ENCODE results near the gene SLC12A3.

The SLC12A3 gene

GRCh38 chr16:56889206-56889605, 24.2 kb downstream of the SLC12A3 start:
- Histone ChIP-seq H3K79me1 (ENCODE audit: low read length) (no peaks in the 10 kb centered on the region), H3K56ac (ENCODE audit: low read length) (no peak overlapping the region), H2AK5ac (ENCODE audit: low read length) (no peak overlapping the region), H3K18ac (ENCODE audit: low read length) (no peak overlapping the region), H3K4ac (ENCODE audit: low read depth, low read length) (no peak overlapping the region), H3K4me3 (ENCODE audit: low read length) (no peak overlapping the region), H3K36me3 (ENCODE audit: control insufficient read depth, insufficient read depth, low read length) (no peaks in the 10 kb centered on the region), H3K27ac (ENCODE audit: low read depth, low read length) (no peak overlapping the region), H4K8ac (ENCODE audit: low read depth, low read length) (no peak overlapping the region), H3K9ac (ENCODE audit: low read length) (no peak overlapping the region), H2BK15ac (replicated peaks; ENCODE audit: low read depth) (no peak overlapping the region), H3K23ac (ENCODE audit: low read length) (no peak overlapping the region), H3K79me2 (ENCODE audit: control insufficient read depth, insufficient read depth, low read length) (no peaks in the 10 kb centered on the region), H3K27me3 (ENCODE audit: insufficient read depth, low read length, poor library complexity) (no peaks in the 10 kb centered on the region), H2BK5ac (ENCODE audit: low read length) (no peak overlapping the region), H4K5ac (ENCODE audit: low read length) (no peak overlapping the region), H2BK120ac (ENCODE audit: low read depth, low read length) (no peak overlapping the region), H3K4me1 (ENCODE audit: control insufficient read depth, low read depth, low read length) (no peaks in the 10 kb centered on the region), H3K4me2 (ENCODE audit: low read length) (no peak overlapping the region)
- whole genome bisulfite sequencing (ENCODE audit: extremely low coverage, insufficient coverage, low lambda C conversion rate): no CpG with 5 or more reads among the region's 5 CpGs
- peak; percentile 47 for DNase-seq

DNA sequence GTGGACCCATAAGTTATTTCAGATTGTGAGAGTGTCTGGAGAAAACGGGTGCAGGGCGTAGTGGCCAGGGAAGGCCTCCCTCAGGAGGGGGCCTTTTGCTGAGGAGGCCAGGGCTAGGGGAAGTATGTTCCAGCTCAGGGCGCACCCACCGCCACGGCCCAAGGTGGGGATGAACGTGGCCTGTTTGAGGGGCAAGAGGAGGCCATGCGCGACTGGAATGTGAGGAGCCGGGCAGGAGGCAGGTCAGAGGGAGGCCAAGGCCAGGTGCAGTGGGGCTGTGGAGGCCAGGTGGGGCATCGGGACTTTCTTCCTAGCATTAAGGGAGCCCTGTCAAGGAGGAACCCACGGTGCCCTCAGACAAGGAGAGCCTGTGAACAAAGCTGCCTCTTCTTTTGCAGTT, 26.7 kb downstream of the SLC12A3 start:
- Histone ChIP-seq H3K18ac (ENCODE audit: low read length) (no peak overlapping the region), H3K4me1 (ENCODE audit: control insufficient read depth, low read depth, low read length) (no peaks in the 10 kb centered on the region), H3K4me3 (ENCODE audit: low read length) (no peak overlapping the region), H4K8ac (ENCODE audit: low read depth, low read length) (no peak overlapping the region), H2AK5ac (ENCODE audit: low read length) (no peak overlapping the region), H2BK15ac (replicated peaks; ENCODE audit: low read depth) (no peak overlapping the region), H3K27ac (ENCODE audit: low read depth, low read length) (no peak overlapping the region), H3K36me3 (ENCODE audit: control insufficient read depth, insufficient read depth, low read length) (no peaks in the 10 kb centered on the region), H3K9ac (ENCODE audit: low read length) (no peak overlapping the region), H3K4ac (ENCODE audit: low read depth, low read length) (no peak overlapping the region), H3K79me1 (ENCODE audit: low read length) (no peaks in the 10 kb centered on the region), H2BK5ac (ENCODE audit: low read length) (no peak overlapping the region), H2BK120ac (ENCODE audit: low read depth, low read length) (no peak overlapping the region), H3K56ac (ENCODE audit: low read length) (no peak overlapping the region), H3K27me3 (ENCODE audit: insufficient read depth, low read length, poor library complexity) (no peaks in the 10 kb centered on the region), H3K23ac (ENCODE audit: low read length) (no peak overlapping the region), H3K4me2 (ENCODE audit: low read length) (no peak overlapping the region), H4K5ac (ENCODE audit: low read length) (no peak overlapping the region), H3K79me2 (ENCODE audit: control insufficient read depth, insufficient read depth, low read length) (no peaks in the 10 kb centered on the region)
- no peak for DNase-seq
- no CpG with 5 or more reads among the region's 11 CpGs for WGBS (ENCODE audit: extremely low coverage, insufficient coverage, low lambda C conversion rate)

- no peaks in the 10 kb centered on the region for H3K36me3 ChIP-seq (ENCODE audit: control insufficient read depth, insufficient read depth, low read length)
- no peak overlapping the region for H3K9ac ChIP-seq (ENCODE audit: low read length)
- H3K27ac ChIP-seq (ENCODE audit: low read depth, low read length): no peak overlapping the region
- H3K4me1 ChIP-seq (ENCODE audit: control insufficient read depth, low read depth, low read length): no peaks in the 10 kb centered on the region
- H4K8ac ChIP-seq (ENCODE audit: low read depth, low read length): no peak overlapping the region
- no peak overlapping the region for H2AK5ac ChIP-seq (ENCODE audit: low read length)
- H2BK5ac ChIP-seq (ENCODE audit: low read length): no peak overlapping the region
- no peak overlapping the region for H3K18ac ChIP-seq (ENCODE audit: low read length)
- H3K56ac ChIP-seq (ENCODE audit: low read length): no peak overlapping the region
- H3K23ac ChIP-seq (ENCODE audit: low read length): no peak overlapping the region
- no peaks in the 10 kb centered on the region for H3K79me2 ChIP-seq (ENCODE audit: control insufficient read depth, insufficient read depth, low read length)
- H3K79me1 ChIP-seq (ENCODE audit: low read length): no peaks in the 10 kb centered on the region
- no peak overlapping the region for H3K4me2 ChIP-seq (ENCODE audit: low read length)
- no peak overlapping the region for H3K4me3 ChIP-seq (ENCODE audit: low read length)
- no peak overlapping the region for H2BK120ac ChIP-seq (ENCODE audit: low read depth, low read length)
- H4K5ac ChIP-seq (ENCODE audit: low read length): no peak overlapping the region
- WGBS (ENCODE audit: extremely low coverage, insufficient coverage, low lambda C conversion rate): no CpG with 5 or more reads among the region's 14 CpGs
- no peak overlapping the region for H3K4ac ChIP-seq (ENCODE audit: low read depth, low read length)
- no peak overlapping the region for H2BK15ac ChIP-seq (replicated peaks; ENCODE audit: low read depth)
- no peaks in the 10 kb centered on the region for H3K27me3 ChIP-seq (ENCODE audit: insufficient read depth, low read length, poor library complexity)
- DNase-seq: no peak
Measured at GRCh38 chr16:56892705-56893104, 27.7 kb downstream of the SLC12A3 start.

DNA sequence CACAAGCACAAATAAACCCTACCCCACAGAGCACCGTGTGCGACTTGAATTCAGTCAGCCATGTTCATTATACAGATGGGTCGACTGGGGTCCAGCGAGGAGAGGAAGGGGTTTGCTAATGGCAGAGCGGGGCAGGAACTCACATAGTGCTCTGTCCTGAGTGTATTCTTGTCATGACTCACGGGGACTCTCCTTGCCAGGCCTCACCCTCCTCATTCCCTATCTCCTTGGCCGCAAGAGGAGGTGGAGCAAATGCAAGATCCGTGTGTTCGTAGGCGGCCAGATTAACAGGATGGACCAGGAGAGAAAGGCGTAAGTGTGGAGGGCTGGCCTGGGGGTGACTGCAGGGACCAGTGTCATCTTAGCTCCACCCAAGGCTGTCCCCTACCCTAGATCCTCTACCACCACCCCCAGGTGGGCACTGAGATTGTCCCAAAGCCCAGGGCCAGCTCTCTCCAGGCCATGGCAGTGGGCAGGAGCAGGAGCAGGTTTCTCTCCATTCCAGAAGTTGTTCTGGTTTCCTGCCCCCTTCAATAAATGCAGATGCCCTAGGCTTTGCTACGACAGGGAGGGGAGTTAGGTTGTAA, 29.4 kb downstream of the SLC12A3 start:
- Histone ChIP-seq H3K4me1 (ENCODE audit: control insufficient read depth, low read depth, low read length) (no peaks in the 10 kb centered on the region), H3K18ac (ENCODE audit: low read length) (no peak overlapping the region), H2BK5ac (ENCODE audit: low read length) (no peak overlapping the region), H3K27ac (ENCODE audit: low read depth, low read length) (no peak overlapping the region), H3K56ac (ENCODE audit: low read length) (no peak overlapping the region), H3K4me2 (ENCODE audit: low read length) (no peak overlapping the region), H3K79me1 (ENCODE audit: low read length) (no peaks in the 10 kb centered on the region), H2BK15ac (replicated peaks; ENCODE audit: low read depth) (no peak overlapping the region), H3K79me2 (ENCODE audit: control insufficient read depth, insufficient read depth, low read length) (no peaks in the 10 kb centered on the region), H4K8ac (ENCODE audit: low read depth, low read length) (no peak overlapping the region), H3K4me3 (ENCODE audit: low read length) (no peak overlapping the region), H2BK120ac (ENCODE audit: low read depth, low read length) (no peak overlapping the region), H3K27me3 (ENCODE audit: insufficient read depth, low read length, poor library complexity) (no peaks in the 10 kb centered on the region), H3K9ac (ENCODE audit: low read length) (no peak overlapping the region), H2AK5ac (ENCODE audit: low read length) (no peak overlapping the region), H4K5ac (ENCODE audit: low read length) (no peak overlapping the region), H3K23ac (ENCODE audit: low read length) (no peak overlapping the region), H3K4ac (ENCODE audit: low read depth, low read length) (no peak overlapping the region), H3K36me3 (ENCODE audit: control insufficient read depth, insufficient read depth, low read length) (no peaks in the 10 kb centered on the region)
- WGBS (ENCODE audit: extremely low coverage, insufficient coverage, low lambda C conversion rate): no CpG with 5 or more reads among the region's 12 CpGs
- no peak for DNase-seq

DNA sequence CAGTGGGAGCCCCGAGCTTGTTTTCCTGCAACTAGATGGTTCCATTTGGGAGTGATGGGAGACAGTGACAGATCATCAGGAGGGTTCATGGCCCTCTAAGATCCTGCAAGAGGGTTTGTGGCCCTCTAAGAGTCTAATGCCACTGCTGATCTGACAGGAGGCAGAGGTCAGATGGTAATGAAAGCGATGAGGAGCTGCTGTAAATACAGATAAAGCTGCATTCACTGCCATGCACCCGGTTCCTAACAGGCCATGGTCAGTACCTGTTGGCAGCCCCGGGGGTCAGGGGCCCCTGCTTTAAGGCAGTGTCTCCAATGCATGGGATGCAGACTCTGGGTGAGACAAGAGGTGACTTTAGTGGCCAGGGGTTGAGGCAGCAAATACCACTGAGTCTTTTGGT, 30.8 kb downstream of the SLC12A3 start:
- no peaks in the 10 kb centered on the region for H3K27me3 ChIP-seq (ENCODE audit: insufficient read depth, low read length, poor library complexity)
- H3K18ac ChIP-seq (ENCODE audit: low read length): no peak overlapping the region
- H3K79me1 ChIP-seq (ENCODE audit: low read length): no peaks in the 10 kb centered on the region
- no peak overlapping the region for H4K8ac ChIP-seq (ENCODE audit: low read depth, low read length)
- H3K9ac ChIP-seq (ENCODE audit: low read length): no peak overlapping the region
- H3K4me1 ChIP-seq (ENCODE audit: control insufficient read depth, low read depth, low read length): no peaks in the 10 kb centered on the region
- H4K5ac ChIP-seq (ENCODE audit: low read length): no peak overlapping the region
- no peak overlapping the region for H3K56ac ChIP-seq (ENCODE audit: low read length)
- no peak overlapping the region for H3K4me2 ChIP-seq (ENCODE audit: low read length)
- no peak overlapping the region for H3K27ac ChIP-seq (ENCODE audit: low read depth, low read length)
- no peak overlapping the region for H3K23ac ChIP-seq (ENCODE audit: low read length)
- no CpG with 5 or more reads among the region's 4 CpGs for WGBS (ENCODE audit: extremely low coverage, insufficient coverage, low lambda C conversion rate)
- no peak overlapping the region for H2AK5ac ChIP-seq (ENCODE audit: low read length)
- no peaks in the 10 kb centered on the region for H3K79me2 ChIP-seq (ENCODE audit: control insufficient read depth, insufficient read depth, low read length)
- H3K4me3 ChIP-seq (ENCODE audit: low read length): no peak overlapping the region
- no peak for DNase-seq
- no peak overlapping the region for H3K4ac ChIP-seq (ENCODE audit: low read depth, low read length)
- H3K36me3 ChIP-seq (ENCODE audit: control insufficient read depth, insufficient read depth, low read length): no peaks in the 10 kb centered on the region
- no peak overlapping the region for H2BK15ac ChIP-seq (replicated peaks; ENCODE audit: low read depth)
- H2BK5ac ChIP-seq (ENCODE audit: low read length): no peak overlapping the region
- H2BK120ac ChIP-seq (ENCODE audit: low read depth, low read length): no peak overlapping the region

DNA sequence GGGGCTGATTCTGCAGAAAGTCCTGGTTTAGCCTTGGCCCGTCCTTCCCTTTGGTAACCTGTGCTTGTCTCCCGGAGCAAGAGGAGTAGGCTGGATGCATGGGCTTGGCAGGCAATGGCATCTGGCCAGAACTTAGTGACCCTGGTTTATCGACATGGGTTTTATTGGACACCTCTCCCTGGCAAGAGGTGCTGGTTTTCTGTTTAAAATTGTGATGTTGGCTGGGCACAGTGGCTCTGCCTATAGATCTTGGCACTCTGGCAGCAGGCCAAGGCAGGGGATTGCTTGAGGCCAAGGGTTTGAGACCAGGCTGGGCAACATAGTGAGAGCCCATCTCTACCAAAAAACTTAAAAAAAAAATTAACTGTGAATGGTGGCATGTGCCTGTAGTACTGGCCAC, 31.2 kb downstream of the SLC12A3 start:
- H3K4me3 ChIP-seq (ENCODE audit: low read length): no peak overlapping the region
- no peak overlapping the region for H2AK5ac ChIP-seq (ENCODE audit: low read length)
- H4K5ac ChIP-seq (ENCODE audit: low read length): no peak overlapping the region
- no peaks in the 10 kb centered on the region for H3K27me3 ChIP-seq (ENCODE audit: insufficient read depth, low read length, poor library complexity)
- H3K79me2 ChIP-seq (ENCODE audit: control insufficient read depth, insufficient read depth, low read length): no peaks in the 10 kb centered on the region
- no CpG with 5 or more reads among the region's 3 CpGs for WGBS (ENCODE audit: extremely low coverage, insufficient coverage, low lambda C conversion rate)
- no peak overlapping the region for H2BK120ac ChIP-seq (ENCODE audit: low read depth, low read length)
- no peak overlapping the region for H2BK5ac ChIP-seq (ENCODE audit: low read length)
- H3K18ac ChIP-seq (ENCODE audit: low read length): no peak overlapping the region
- no peak overlapping the region for H3K56ac ChIP-seq (ENCODE audit: low read length)
- no peak overlapping the region for H3K4me2 ChIP-seq (ENCODE audit: low read length)
- H3K23ac ChIP-seq (ENCODE audit: low read length): no peak overlapping the region
- H3K36me3 ChIP-seq (ENCODE audit: control insufficient read depth, insufficient read depth, low read length): no peaks in the 10 kb centered on the region
- H3K4ac ChIP-seq (ENCODE audit: low read depth, low read length): no peak overlapping the region
- H3K27ac ChIP-seq (ENCODE audit: low read depth, low read length): no peak overlapping the region
- no peak overlapping the region for H3K9ac ChIP-seq (ENCODE audit: low read length)
- H2BK15ac ChIP-seq (replicated peaks; ENCODE audit: low read depth): no peak overlapping the region
- H3K79me1 ChIP-seq (ENCODE audit: low read length): no peaks in the 10 kb centered on the region
- DNase-seq: no peak
- H4K8ac ChIP-seq (ENCODE audit: low read depth, low read length): no peak overlapping the region
- no peaks in the 10 kb centered on the region for H3K4me1 ChIP-seq (ENCODE audit: control insufficient read depth, low read depth, low read length)

Data from mesendoderm (in vitro differentiated cells).